Mesodermal cell (in vitro differentiated cells): Measurements from ENCODE around the gene CEP70.
"Not testable (repeated sequence)": the region's sequence is repeated elsewhere in the genome, so short reads cannot be mapped to it uniquely, and the experiment has no call there.

Experiments used
- H3K27ac ChIP-seq: 2 replicates; pipeline ENCODE4 v1.7.0; 2013; ENCODE audit warnings: mild to moderate bottlenecking, low read depth, low read length, moderate library complexity; ENCODE audit not compliant: severe bottlenecking
- H3K36me3 ChIP-seq: 2 replicates; pipeline ENCODE4 v1.7.1; 2013; ENCODE audit warnings: mild to moderate bottlenecking, low read length, moderate library complexity; ENCODE audit not compliant: control insufficient read depth, insufficient read depth
- H3K4me1 ChIP-seq: one replicate; pipeline ENCODE4 v1.7.1; 2013; ENCODE audit warnings: mild to moderate bottlenecking, low read length; ENCODE audit not compliant: insufficient read depth, control insufficient read depth, poor library complexity, severe bottlenecking
- H3K4me3 ChIP-seq: 2 replicates; pipeline ENCODE4 v1.7.0; 2013; ENCODE audit warnings: low read length, control low read depth, mild to moderate bottlenecking; ENCODE audit not compliant: insufficient read depth, poor library complexity, severe bottlenecking; ENCODE audit errors: extremely low read depth
- H3K9me3 ChIP-seq: 2 replicates; pipeline ENCODE4 v1.7.1; 2013; ENCODE audit warnings: mild to moderate bottlenecking, low read length, moderate library complexity; ENCODE audit not compliant: control insufficient read depth
- WGBS, 2 experiments: methylation state at CpG; one replicate each; pipeline ENCODE4 v1.1.5; 2013; ENCODE audit warnings: missing lambda C conversion rate in 2 of 2; ENCODE audit not compliant: insufficient coverage in 2 of 2; 5-methylcytosine and 5-hydroxymethylcytosine counted together

The CEP70 gene

GRCh38 chr3:138486580-138486979 lies 107.5 kb downstream of the CEP70 start:
- not testable (repeated sequence) for H3K4me3 ChIP-seq, H3K27ac ChIP-seq, H3K4me1 ChIP-seq, H3K36me3 ChIP-seq
- H3K9me3 ChIP-seq, result peaks cover 14% of the 10 kb centered on the region
- WGBS, 2 experiments, result 90 to 92% methylated on average over 2 to 3 of the region's 6 CpGs

- peaks cover 14% of the 10 kb centered on the region for H3K9me3 ChIP-seq
- H3K36me3 ChIP-seq, H3K27ac ChIP-seq, H3K4me1 ChIP-seq, H3K4me3 ChIP-seq: not testable (repeated sequence)
- 97 to 100% methylated on average over 3 to 6 of the region's 17 CpGs for WGBS, 2 experiments
Observed at GRCh38 chr3:138484672-138485071, 109.4 kb downstream of the CEP70 start.

- Histone ChIP-seq H3K36me3 (no peaks in the 10 kb centered on the region), H3K4me3 (no peak overlapping the region), H3K4me1 (peaks cover 3% of the 10 kb centered on the region), H3K9me3 (no peaks in the 10 kb centered on the region), H3K27ac (no peak overlapping the region)
- 27 to 80% methylated on average over 1 to 3 of the region's 4 CpGs for WGBS, 2 experiments
Observed at GRCh38 chr3:138479438-138479863, 114.6 kb downstream of the CEP70 start.

GRCh38 chr3:138477801-138478200 lies 116.3 kb downstream of the CEP70 start:
- Histone ChIP-seq H3K36me3 (no peaks in the 10 kb centered on the region), H3K4me3 (no peak overlapping the region), H3K9me3 (no peaks in the 10 kb centered on the region), H3K4me1 (peaks cover 3% of the 10 kb centered on the region), H3K27ac (no peak overlapping the region)
- 85 to 89% methylated on average over 2 of the region's 3 CpGs for WGBS, 2 experiments

GRCh38 chr3:138477120-138477519 lies 116.9 kb downstream of the CEP70 start:
- Histone ChIP-seq H3K36me3 (no peaks in the 10 kb centered on the region), H3K4me3 (no peak overlapping the region), H3K9me3 (no peaks in the 10 kb centered on the region), H3K4me1 (peaks cover 8% of the 10 kb centered on the region), H3K27ac (no peak overlapping the region)

GRCh38 chr3:138476526-138476925 lies 117.5 kb downstream of the CEP70 start:
- 80% methylated on average over 1 of the region's 2 CpGs; no CpG with 5 or more reads in 1 of the 2 experiments for WGBS, 2 experiments
- Histone ChIP-seq H3K9me3 (no peaks in the 10 kb centered on the region), H3K4me3 (no peak overlapping the region), H3K36me3 (no peaks in the 10 kb centered on the region), H3K27ac (no peak overlapping the region), H3K4me1 (peaks cover 12% of the 10 kb centered on the region)

GRCh38 chr3:138474163-138474562 lies 119.9 kb downstream of the CEP70 start:
- Histone ChIP-seq H3K4me3 (no peak overlapping the region), H3K4me1 (peaks cover 12% of the 10 kb centered on the region), H3K9me3 (no peaks in the 10 kb centered on the region), H3K27ac (no peak overlapping the region), H3K36me3 (no peaks in the 10 kb centered on the region)
- 93 to 100% methylated on average over 2 to 6 of the region's 6 CpGs for WGBS, 2 experiments

GRCh38 chr3:138473391-138473790 lies 120.7 kb downstream of the CEP70 start:
- no peaks in the 10 kb centered on the region for H3K36me3 ChIP-seq
- no peak overlapping the region for H3K4me3 ChIP-seq
- H3K4me1 ChIP-seq, result peaks cover 12% of the 10 kb centered on the region
- H3K9me3 ChIP-seq, result no peaks in the 10 kb centered on the region
- no peak overlapping the region for H3K27ac ChIP-seq
- WGBS, 2 experiments, result 90 to 96% methylated on average over 6 to 8 of the region's 8 CpGs

GRCh38 chr3:138472141-138472825 lies 121.8 kb downstream of the CEP70 start:
- Histone ChIP-seq H3K36me3 (no peaks in the 10 kb centered on the region), H3K4me3 (no peak overlapping the region), H3K9me3 (no peaks in the 10 kb centered on the region), H3K4me1 (peaks cover 11% of the 10 kb centered on the region), H3K27ac (no peak overlapping the region)
- WGBS, 2 experiments, result 99 to 100% methylated on average over 6 of the region's 8 CpGs

GRCh38 chr3:138471481-138471880 lies 122.6 kb downstream of the CEP70 start:
- Histone ChIP-seq H3K27ac (no peak overlapping the region), H3K36me3 (no peaks in the 10 kb centered on the region), H3K9me3 (no peaks in the 10 kb centered on the region), H3K4me1 (peaks cover 9% of the 10 kb centered on the region), H3K4me3 (no peak overlapping the region)
- WGBS, 2 experiments, result 83% methylated on average over 1 of the region's 1 CpG; no CpG with 5 or more reads in 1 of the 2 experiments

GRCh38 chr3:138470687-138471086 lies 123.4 kb downstream of the CEP70 start:
- no peak overlapping the region for H3K27ac ChIP-seq
- H3K36me3 ChIP-seq, result no peaks in the 10 kb centered on the region
- 100% methylated on average over 1 to 2 of the region's 3 CpGs for WGBS, 2 experiments
- H3K9me3 ChIP-seq, result no peaks in the 10 kb centered on the region
- H3K4me1 ChIP-seq, result peaks cover 9% of the 10 kb centered on the region
- no peak overlapping the region for H3K4me3 ChIP-seq
